ENCODE measurements around the gene YPEL5. TPM values are rescaled to one million over a fixed set of nuclear protein-coding genes. Genes with fewer than 3 reads are reported as not detected.

The YPEL5 gene
- total RNA-seq, result 128 TPM

GRCh38 chr2:30146337-30147195 lies at the start of gene YPEL5:
Gene YPEL5 (plus strand): TSS chr2:30147007. CDS start chr2:30156652, 9,645 bp downstream.

Other genes starting within 250 kb of the YPEL5 start
- gene ALK, start 225.4 kb upstream of the YPEL5 start, total RNA-seq, result 9.5 TPM
- gene LBH, start 84.5 kb downstream of the YPEL5 start, total RNA-seq, result 127 TPM